Measurements from ENCODE around the gene SELENOV.

The SELENOV gene

DNA sequence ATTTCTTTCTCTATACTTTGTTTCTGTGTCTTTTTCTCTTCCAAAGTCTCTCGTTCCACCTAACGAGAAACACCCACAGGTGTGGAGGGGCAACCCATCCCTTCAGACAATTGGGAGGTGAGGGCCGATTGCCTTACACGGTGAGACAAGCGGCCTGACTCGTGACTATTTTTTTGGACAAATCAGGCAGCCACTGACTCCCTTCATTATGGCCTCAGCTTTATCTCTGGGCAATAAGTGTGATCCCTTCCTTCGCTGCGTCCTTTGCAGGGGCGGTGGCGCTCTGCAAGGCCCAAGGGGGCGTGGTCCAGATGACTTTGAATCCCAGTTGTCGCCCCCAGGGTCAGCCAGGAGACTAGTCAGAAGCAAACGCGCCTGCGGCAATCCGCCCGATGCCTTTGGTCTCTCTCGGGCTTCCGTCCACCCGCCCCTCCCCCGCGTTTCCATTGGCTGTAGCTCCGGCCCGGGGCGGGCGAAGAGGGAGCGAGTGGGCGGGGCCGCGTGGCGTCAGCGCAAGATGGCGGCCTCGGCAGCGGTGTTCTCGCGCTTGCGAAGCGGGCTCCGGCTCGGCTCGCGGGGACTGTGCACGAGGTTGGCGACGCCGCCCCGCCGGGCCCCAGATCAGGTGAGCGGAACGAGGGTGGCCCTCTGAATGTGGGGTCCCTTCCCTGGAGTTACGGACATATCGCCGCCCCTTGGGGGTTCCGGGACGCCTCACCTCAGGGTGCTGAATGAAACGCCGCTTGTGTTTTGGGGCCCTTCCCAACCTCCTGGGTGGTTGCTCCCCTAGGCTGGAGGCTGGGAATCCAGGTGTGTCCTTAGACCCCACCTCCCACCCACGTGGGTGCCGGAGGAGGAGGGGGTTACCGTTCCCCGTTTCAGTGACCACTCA lies 34.4 kb upstream of the SELENOV start, which contains the start of gene TIMM50:
TIMM50 (plus strand) TSS at position 502 of the 892 bp plus-strand sequence; CDS start at position 518, 16 bp downstream.
- POLR2A ChIA-PET: interaction anchor here (0.6 to 1.6 kb wide), 35 partner anchors 9 to 1783 kb away, joined by 3 to 39 read pairs (median 5); partner anchors contain the start of genes DLL3, DYRK1B, EID2 and EID2B
- CTCF ChIA-PET: interaction anchor here (0.6 to 1.2 kb wide), 11 partner anchors 9 to 364 kb away, joined by 3 to 6 read pairs (median 4); partner anchors contain the start of genes EID2B and SUPT5H
- peaks cover 15% of the 10 kb centered on the region for H3K4me1 ChIP-seq (ENCODE audit: control insufficient read depth, insufficient read depth, low read length)
- no peaks in the 10 kb centered on the region for H3K9me3 ChIP-seq (ENCODE audit: control insufficient read depth, insufficient read depth, low read depth, low read length)
- peak within 1 kb of the TSS; percentile 65 for H3K4me3 ChIP-seq (ENCODE audit: low read depth, low read length)
- H3K36me3 ChIP-seq (ENCODE audit: control insufficient read depth in 2 of 2, insufficient read depth in 1 of 2, low read length in 2 of 2): peaks cover 41 to 61% of the 10 kb centered on the region in 2 experiments
- peak within 1 kb of the TSS; percentile 88 for H3K27ac ChIP-seq (ENCODE audit: extremely low read depth, low read depth, low read length)
- peak; percentile 86 for TF ChIP-seq ZEB2 (tag by site-specific recombination; IDR thresholded peaks at IDR 0.05)
- no peak for TF ChIP-seq PRDM1 (tag by site-specific recombination; IDR thresholded peaks at IDR 0.05)
- 0 out of 2 replicates have a peak, but pooled peaks have one; percentile 12 for TF ChIP-seq ZNF23 (tag by site-specific recombination; IDR thresholded peaks at IDR 0.05; ENCODE audit: borderline replicate concordance)
- no peak for TF ChIP-seq ZNF560 (tag by site-specific recombination; IDR thresholded peaks at IDR 0.05; ENCODE audit: borderline replicate concordance)
- no peak for TF ChIP-seq TCF7L2 (IDR thresholded peaks at IDR 0.05; ENCODE audit: borderline replicate concordance, low read depth, low read length)
- TF ChIP-seq, protein P1, sequence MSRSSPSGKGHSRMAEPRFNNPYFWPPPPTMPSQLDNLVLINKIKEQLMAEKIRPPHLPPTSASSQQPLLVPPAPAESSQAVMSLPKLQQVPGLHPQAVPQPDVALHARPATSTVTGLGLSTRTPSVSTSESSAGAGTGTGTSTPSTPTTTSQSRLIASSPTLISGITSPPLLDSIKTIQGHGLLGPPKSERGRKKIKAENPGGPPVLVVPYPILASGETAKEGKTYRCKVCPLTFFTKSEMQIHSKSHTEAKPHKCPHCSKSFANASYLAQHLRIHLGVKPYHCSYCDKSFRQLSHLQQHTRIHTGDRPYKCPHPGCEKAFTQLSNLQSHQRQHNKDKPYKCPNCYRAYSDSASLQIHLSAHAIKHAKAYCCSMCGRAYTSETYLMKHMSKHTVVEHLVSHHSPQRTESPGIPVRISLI (tag by site-specific recombination; IDR thresholded peaks at IDR 0.05): peak; percentile 88
- TF ChIP-seq ZNF785 (tag by site-specific recombination; IDR thresholded peaks at IDR 0.05): 0 out of 2 replicates have a peak, but pooled peaks have one; percentile 8
- TF ChIP-seq, protein P2, sequence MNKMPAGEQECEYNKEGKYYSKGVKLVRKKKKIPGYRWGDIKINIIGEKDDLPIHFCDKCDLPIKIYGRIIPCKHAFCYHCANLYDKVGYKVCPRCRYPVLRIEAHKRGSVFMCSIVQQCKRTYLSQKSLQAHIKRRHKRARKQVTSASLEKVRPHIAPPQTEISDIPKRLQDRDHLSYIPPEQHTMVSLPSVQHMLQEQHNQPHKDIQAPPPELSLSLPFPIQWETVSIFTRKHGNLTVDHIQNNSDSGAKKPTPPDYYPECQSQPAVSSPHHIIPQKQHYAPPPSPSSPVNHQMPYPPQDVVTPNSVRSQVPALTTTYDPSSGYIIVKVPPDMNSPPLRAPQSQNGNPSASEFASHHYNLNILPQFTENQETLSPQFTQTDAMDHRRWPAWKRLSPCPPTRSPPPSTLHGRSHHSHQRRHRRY (tag by site-specific recombination; IDR thresholded peaks at IDR 0.05): no peak
- peak; percentile 99 for TF ChIP-seq KLF9 (tag by site-specific recombination; IDR thresholded peaks at IDR 0.05; ENCODE audit: low read depth)
- no peak for TF ChIP-seq ZNF701 (tag by site-specific recombination; IDR thresholded peaks at IDR 0.05)
- no peak for TF ChIP-seq SALL2 (tag by site-specific recombination; IDR thresholded peaks at IDR 0.05; ENCODE audit: borderline replicate concordance)
- TF ChIP-seq ZNF133 (tag by site-specific recombination; IDR thresholded peaks at IDR 0.05): 0 out of 2 replicates have a peak, but pooled peaks have one; percentile 19
- TF ChIP-seq GLI2 (tag by site-specific recombination; IDR thresholded peaks at IDR 0.05; ENCODE audit: borderline replicate concordance, low read depth): no peak
- no peak for TF ChIP-seq ZNF791 (tag by site-specific recombination; IDR thresholded peaks at IDR 0.05)
- TF ChIP-seq, protein P3, sequence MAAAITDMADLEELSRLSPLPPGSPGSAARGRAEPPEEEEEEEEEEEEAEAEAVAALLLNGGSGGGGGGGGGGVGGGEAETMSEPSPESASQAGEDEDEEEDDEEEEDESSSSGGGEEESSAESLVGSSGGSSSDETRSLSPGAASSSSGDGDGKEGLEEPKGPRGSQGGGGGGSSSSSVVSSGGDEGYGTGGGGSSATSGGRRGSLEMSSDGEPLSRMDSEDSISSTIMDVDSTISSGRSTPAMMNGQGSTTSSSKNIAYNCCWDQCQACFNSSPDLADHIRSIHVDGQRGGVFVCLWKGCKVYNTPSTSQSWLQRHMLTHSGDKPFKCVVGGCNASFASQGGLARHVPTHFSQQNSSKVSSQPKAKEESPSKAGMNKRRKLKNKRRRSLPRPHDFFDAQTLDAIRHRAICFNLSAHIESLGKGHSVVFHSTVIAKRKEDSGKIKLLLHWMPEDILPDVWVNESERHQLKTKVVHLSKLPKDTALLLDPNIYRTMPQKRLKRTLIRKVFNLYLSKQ (tag by site-specific recombination; IDR thresholded peaks at IDR 0.05; ENCODE audit: borderline replicate concordance): no peak
- TF ChIP-seq ZNF211 (tag by site-specific recombination; IDR thresholded peaks at IDR 0.05; ENCODE audit: low read depth): no peak
- TF ChIP-seq, protein P4, sequence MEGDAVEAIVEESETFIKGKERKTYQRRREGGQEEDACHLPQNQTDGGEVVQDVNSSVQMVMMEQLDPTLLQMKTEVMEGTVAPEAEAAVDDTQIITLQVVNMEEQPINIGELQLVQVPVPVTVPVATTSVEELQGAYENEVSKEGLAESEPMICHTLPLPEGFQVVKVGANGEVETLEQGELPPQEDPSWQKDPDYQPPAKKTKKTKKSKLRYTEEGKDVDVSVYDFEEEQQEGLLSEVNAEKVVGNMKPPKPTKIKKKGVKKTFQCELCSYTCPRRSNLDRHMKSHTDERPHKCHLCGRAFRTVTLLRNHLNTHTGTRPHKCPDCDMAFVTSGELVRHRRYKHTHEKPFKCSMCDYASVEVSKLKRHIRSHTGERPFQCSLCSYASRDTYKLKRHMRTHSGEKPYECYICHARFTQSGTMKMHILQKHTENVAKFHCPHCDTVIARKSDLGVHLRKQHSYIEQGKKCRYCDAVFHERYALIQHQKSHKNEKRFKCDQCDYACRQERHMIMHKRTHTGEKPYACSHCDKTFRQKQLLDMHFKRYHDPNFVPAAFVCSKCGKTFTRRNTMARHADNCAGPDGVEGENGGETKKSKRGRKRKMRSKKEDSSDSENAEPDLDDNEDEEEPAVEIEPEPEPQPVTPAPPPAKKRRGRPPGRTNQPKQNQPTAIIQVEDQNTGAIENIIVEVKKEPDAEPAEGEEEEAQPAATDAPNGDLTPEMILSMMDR (tag by site-specific recombination; IDR thresholded peaks at IDR 0.05): peak; percentile 96
- TF ChIP-seq ZNF266 (tag by site-specific recombination; IDR thresholded peaks at IDR 0.05; ENCODE audit: low read depth): no peak
- no peak for TF ChIP-seq ZNF596 (tag by site-specific recombination; IDR thresholded peaks at IDR 0.05)
- TF ChIP-seq HOXA7 (CRISPR knock-in tag; IDR thresholded peaks at IDR 0.05; ENCODE audit: borderline replicate concordance): no peak
- TF ChIP-seq, protein P5, sequence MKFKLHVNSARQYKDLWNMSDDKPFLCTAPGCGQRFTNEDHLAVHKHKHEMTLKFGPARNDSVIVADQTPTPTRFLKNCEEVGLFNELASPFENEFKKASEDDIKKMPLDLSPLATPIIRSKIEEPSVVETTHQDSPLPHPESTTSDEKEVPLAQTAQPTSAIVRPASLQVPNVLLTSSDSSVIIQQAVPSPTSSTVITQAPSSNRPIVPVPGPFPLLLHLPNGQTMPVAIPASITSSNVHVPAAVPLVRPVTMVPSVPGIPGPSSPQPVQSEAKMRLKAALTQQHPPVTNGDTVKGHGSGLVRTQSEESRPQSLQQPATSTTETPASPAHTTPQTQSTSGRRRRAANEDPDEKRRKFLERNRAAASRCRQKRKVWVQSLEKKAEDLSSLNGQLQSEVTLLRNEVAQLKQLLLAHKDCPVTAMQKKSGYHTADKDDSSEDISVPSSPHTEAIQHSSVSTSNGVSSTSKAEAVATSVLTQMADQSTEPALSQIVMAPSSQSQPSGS (tag by site-specific recombination; IDR thresholded peaks at IDR 0.05; ENCODE audit: low read depth): peak; percentile 39; the same call in 1 of the 2 replicates
- peak; percentile 95 for TF ChIP-seq ZBTB48 (tag by site-specific recombination; IDR thresholded peaks at IDR 0.05)
- peak; percentile 55; the same call in 1 of the 2 replicates for TF ChIP-seq ZNF76 (tag by site-specific recombination; IDR thresholded peaks at IDR 0.05; ENCODE audit: borderline replicate concordance, low read depth)
- TF ChIP-seq ZIC2 (tag by site-specific recombination; IDR thresholded peaks at IDR 0.05): peak; percentile 43; the same call in 1 of the 2 replicates
- no peak for TF ChIP-seq ZNF341 (tag by site-specific recombination; IDR thresholded peaks at IDR 0.05; ENCODE audit: low read depth)
- TF ChIP-seq WT1 (tag by site-specific recombination; IDR thresholded peaks at IDR 0.05): 0 out of 2 replicates have a peak, but pooled peaks have one; percentile 43
